Epithelial cell of proximal tubule (primary cell): ENCODE data around the gene DMPK. TPM values are rescaled to one million over a fixed set of nuclear protein-coding genes. Genes with fewer than 3 reads are reported as not detected.

Experiments used
- DNase-seq: peaks from one replicate; pipeline ENCODE4 v3.0.0-alpha.2; 2011; ENCODE audit warnings: low read depth
- H3K4me3 ChIP-seq: 2 replicates; pipeline ENCODE4 v1.5.1; 2011; ENCODE audit warnings: low read depth, mild to moderate bottlenecking, low read length
- CTCF ChIP-seq: conservative IDR thresholded peaks from 2 replicates; pipeline ENCODE4 v1.5.1; 2012; ENCODE audit warnings: low read depth, mild to moderate bottlenecking, low read length
- total RNA-seq: library from RNA; depleted of rRNA; stranded (reverse); fragments of >200 nt; gene quantifications from 2 replicates; pipeline ENCODE4 v1.2.3, GENCODE V29; 2015

DMPK gene
- total RNA-seq, 1 donor from 2014 or later, result 21.0 TPM

- no peak for DNase-seq
- no peak for TF ChIP-seq CTCF
- H3K4me3 ChIP-seq, result no peak overlapping the region
Observed at GRCh38 chr19:45825263-45825605, 42.9 kb upstream of the DMPK start.

GRCh38 chr19:45824531-45825262 is 42.4 kb upstream of the DMPK start:
- no peak for DNase-seq
- TF ChIP-seq CTCF, result no peak
- no peak overlapping the region for H3K4me3 ChIP-seq

GRCh38 chr19:45824041-45824471 is 41.8 kb upstream of the DMPK start:
- no peak overlapping the region for H3K4me3 ChIP-seq
- DNase-seq, result no peak
- TF ChIP-seq CTCF, result no peak

- no peak for TF ChIP-seq CTCF
- H3K4me3 ChIP-seq, result no peak overlapping the region
- DNase-seq, result no peak
Observed at GRCh38 chr19:45823182-45823581, 40.9 kb upstream of the DMPK start.

- TF ChIP-seq CTCF, result no peak
Observed at GRCh38 chr19:45822716-45823115, 40.4 kb upstream of the DMPK start.

GRCh38 chr19:45821570-45821969 is 39.3 kb upstream of the DMPK start:
- H3K4me3 ChIP-seq, result no peak overlapping the region
- no peak for TF ChIP-seq CTCF
- no peak for DNase-seq

More at GRCh38 chr19:45822716-45823115, 40.4 kb upstream of the DMPK start:
- no peak for DNase-seq
- H3K4me3 ChIP-seq, result no peak overlapping the region

GRCh38 chr19:45821103-45821521 is 38.8 kb upstream of the DMPK start:
- no peak for TF ChIP-seq CTCF
- no peak for DNase-seq
- no peak overlapping the region for H3K4me3 ChIP-seq
